ENCODE data around the gene UNC13B. TPM values are rescaled to one million over a fixed set of nuclear protein-coding genes. Genes with fewer than 3 reads are reported as not detected.
A peak's percentile ranks its signal among the peaks of the same experiment; 100 is the strongest.
"Not testable (repeated sequence)": the region's sequence is repeated elsewhere in the genome, so short reads cannot be mapped to it uniquely, and the experiment has no call there.

UNC13B gene
- total RNA-seq, 1 donor from 2014 or later: 111 TPM

- no peak for DNase-seq (ENCODE audit: low spot score, unreplicated experiment)
- no peaks in the 10 kb centered on the region for H3K27me3 Mint-ChIP-seq
- peak overlapping the region; percentile 6 for H3K27ac Mint-ChIP-seq
- H3K9me3 Mint-ChIP-seq (ENCODE audit: low read depth): no peaks in the 10 kb centered on the region
- TF ChIP-seq, protein P1, sequence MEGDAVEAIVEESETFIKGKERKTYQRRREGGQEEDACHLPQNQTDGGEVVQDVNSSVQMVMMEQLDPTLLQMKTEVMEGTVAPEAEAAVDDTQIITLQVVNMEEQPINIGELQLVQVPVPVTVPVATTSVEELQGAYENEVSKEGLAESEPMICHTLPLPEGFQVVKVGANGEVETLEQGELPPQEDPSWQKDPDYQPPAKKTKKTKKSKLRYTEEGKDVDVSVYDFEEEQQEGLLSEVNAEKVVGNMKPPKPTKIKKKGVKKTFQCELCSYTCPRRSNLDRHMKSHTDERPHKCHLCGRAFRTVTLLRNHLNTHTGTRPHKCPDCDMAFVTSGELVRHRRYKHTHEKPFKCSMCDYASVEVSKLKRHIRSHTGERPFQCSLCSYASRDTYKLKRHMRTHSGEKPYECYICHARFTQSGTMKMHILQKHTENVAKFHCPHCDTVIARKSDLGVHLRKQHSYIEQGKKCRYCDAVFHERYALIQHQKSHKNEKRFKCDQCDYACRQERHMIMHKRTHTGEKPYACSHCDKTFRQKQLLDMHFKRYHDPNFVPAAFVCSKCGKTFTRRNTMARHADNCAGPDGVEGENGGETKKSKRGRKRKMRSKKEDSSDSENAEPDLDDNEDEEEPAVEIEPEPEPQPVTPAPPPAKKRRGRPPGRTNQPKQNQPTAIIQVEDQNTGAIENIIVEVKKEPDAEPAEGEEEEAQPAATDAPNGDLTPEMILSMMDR (IDR thresholded peaks at IDR 0.05; ENCODE audit: unreplicated experiment): no peak
- no peak overlapping the region for H3K4me3 Mint-ChIP-seq (ENCODE audit: low read depth)
- peaks cover 48% of the 10 kb centered on the region for H3K4me1 Mint-ChIP-seq (ENCODE audit: low read depth)
- no peaks in the 10 kb centered on the region for H3K36me3 Mint-ChIP-seq (ENCODE audit: insufficient read depth)
Measured at GRCh38 chr9:35232867-35233544, 71.2 kb downstream of the UNC13B start.

DNA sequence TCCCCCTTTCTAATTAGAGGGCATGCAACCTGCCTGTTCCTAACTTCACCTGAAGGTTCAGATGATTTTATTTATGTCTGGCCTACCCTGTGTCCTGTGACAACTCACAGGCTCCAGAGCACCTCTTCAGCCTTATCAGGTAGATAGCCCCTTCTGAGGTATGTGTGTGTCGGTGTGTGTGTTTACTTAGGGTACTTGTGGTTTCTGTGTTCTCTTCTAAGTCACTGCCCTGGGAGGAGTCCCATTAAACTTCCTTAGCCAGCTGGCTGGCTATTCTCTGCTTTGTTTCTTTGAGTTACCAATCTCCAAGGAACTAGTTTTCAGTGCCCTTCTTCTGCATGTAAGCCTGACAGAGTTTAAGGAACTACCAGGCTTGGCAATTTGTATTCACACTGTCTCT lies 74.9 kb downstream of the UNC13B start:
- no peak overlapping the region for H3K4me3 Mint-ChIP-seq (ENCODE audit: low read depth)
- H3K4me1 Mint-ChIP-seq (ENCODE audit: low read depth): peaks cover 39% of the 10 kb centered on the region
- H3K27ac Mint-ChIP-seq: peak overlapping the region; percentile 91
- H3K9me3 Mint-ChIP-seq (ENCODE audit: low read depth): peaks cover 11% of the 10 kb centered on the region
- no peaks in the 10 kb centered on the region for H3K27me3 Mint-ChIP-seq
- DNase-seq (ENCODE audit: low spot score, unreplicated experiment): no peak
- peaks cover 17% of the 10 kb centered on the region for H3K36me3 Mint-ChIP-seq (ENCODE audit: insufficient read depth)
- TF ChIP-seq, protein P1 (IDR thresholded peaks at IDR 0.05; ENCODE audit: unreplicated experiment): no peak

GRCh38 chr9:35237311-35237710 lies 75.5 kb downstream of the UNC13B start:
- H3K4me1 Mint-ChIP-seq (ENCODE audit: low read depth): peaks cover 36% of the 10 kb centered on the region
- DNase-seq (ENCODE audit: low spot score, unreplicated experiment): no peak
- peak overlapping the region; percentile 91 for H3K27ac Mint-ChIP-seq
- H3K36me3 Mint-ChIP-seq (ENCODE audit: insufficient read depth): peaks cover 20% of the 10 kb centered on the region
- no peaks in the 10 kb centered on the region for H3K27me3 Mint-ChIP-seq
- TF ChIP-seq, protein P1 (IDR thresholded peaks at IDR 0.05; ENCODE audit: unreplicated experiment): no peak
- H3K4me3 Mint-ChIP-seq (ENCODE audit: low read depth): peak overlapping the region; percentile 61
- H3K9me3 Mint-ChIP-seq (ENCODE audit: low read depth): peaks cover 11% of the 10 kb centered on the region

GRCh38 chr9:35245945-35246344 lies 84.1 kb downstream of the UNC13B start:
- peaks cover 61% of the 10 kb centered on the region for H3K36me3 Mint-ChIP-seq (ENCODE audit: insufficient read depth)
- peaks cover 20% of the 10 kb centered on the region for H3K4me1 Mint-ChIP-seq (ENCODE audit: low read depth)
- peaks cover 14% of the 10 kb centered on the region for H3K9me3 Mint-ChIP-seq (ENCODE audit: low read depth)
- H3K27ac Mint-ChIP-seq; H3K27me3 Mint-ChIP-seq; H3K4me3 Mint-ChIP-seq (ENCODE audit: low read depth); DNase-seq (ENCODE audit: low spot score, unreplicated experiment): not testable (repeated sequence)

- TF ChIP-seq, protein P1 (IDR thresholded peaks at IDR 0.05; ENCODE audit: unreplicated experiment): no peak
- Mint-ChIP-seq H3K27me3 (no peaks in the 10 kb centered on the region), H3K4me1 (ENCODE audit: low read depth) (peaks cover 36% of the 10 kb centered on the region), H3K27ac (no peak overlapping the region), H3K36me3 (ENCODE audit: insufficient read depth) (peaks cover 21% of the 10 kb centered on the region), H3K9me3 (ENCODE audit: low read depth) (peaks cover 9% of the 10 kb centered on the region), H3K4me3 (ENCODE audit: low read depth) (no peak overlapping the region)
- no peak for DNase-seq (ENCODE audit: low spot score, unreplicated experiment)
Measured at GRCh38 chr9:35253075-35253474, 91.3 kb downstream of the UNC13B start.

DNA sequence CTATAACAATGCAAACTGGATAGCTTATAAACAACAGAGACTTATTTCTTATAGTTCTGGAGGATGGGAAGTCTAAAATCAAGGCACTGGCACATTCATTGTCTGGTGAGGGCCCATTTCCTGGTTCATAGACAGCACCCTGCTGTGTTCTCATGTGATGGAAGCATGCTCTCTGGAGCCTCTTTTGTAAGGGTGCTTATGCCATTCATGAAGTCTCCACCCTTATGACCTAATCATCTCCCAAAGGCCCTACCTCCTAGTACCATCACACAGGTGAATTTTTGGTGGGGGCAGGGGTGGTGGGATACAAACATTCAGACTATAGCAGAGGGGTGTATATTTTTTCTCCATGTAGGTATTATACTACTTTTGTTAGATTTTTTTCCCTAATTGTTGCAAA lies 92.4 kb downstream of the UNC13B start:
- peaks cover under 1% of the 10 kb centered on the region for H3K9me3 Mint-ChIP-seq (ENCODE audit: low read depth)
- peaks cover 33% of the 10 kb centered on the region for H3K4me1 Mint-ChIP-seq (ENCODE audit: low read depth)
- no peaks in the 10 kb centered on the region for H3K27me3 Mint-ChIP-seq
- H3K4me3 Mint-ChIP-seq (ENCODE audit: low read depth): no peak overlapping the region
- TF ChIP-seq, protein P1 (IDR thresholded peaks at IDR 0.05; ENCODE audit: unreplicated experiment): no peak
- no peak for DNase-seq (ENCODE audit: low spot score, unreplicated experiment)
- peaks cover 11% of the 10 kb centered on the region for H3K36me3 Mint-ChIP-seq (ENCODE audit: insufficient read depth)
- H3K27ac Mint-ChIP-seq: no peak overlapping the region
